Lower leg skin (tissue), 3 donors: Measurements from ENCODE around the gene CMTM4.

ENCODE experiments used
- POLR2A ChIP-seq, 2 donors: fragments of 450-650 bp; IDR thresholded peaks; one replicate each; pipeline ENCODE4 v1.6.1; 2016 to 2017; ENCODE audit warnings: antibody characterized with exemption in 2 of 2, mild to moderate bottlenecking in 1 of 2, moderate library complexity in 1 of 2
- TF ChIP-seq, protein P1 (sequence below), 3 donors: fragments of 450-650 bp; IDR thresholded peaks; one replicate each; pipeline ENCODE4 v1.5.1; 2016; ENCODE audit warnings: antibody characterized with exemption in 3 of 3, mild to moderate bottlenecking in 3 of 3, moderate library complexity in 2 of 3

GRCh38 chr16:66649167-66649566 is 47.4 kb downstream of the CMTM4 start:
- TF ChIP-seq, protein P1, sequence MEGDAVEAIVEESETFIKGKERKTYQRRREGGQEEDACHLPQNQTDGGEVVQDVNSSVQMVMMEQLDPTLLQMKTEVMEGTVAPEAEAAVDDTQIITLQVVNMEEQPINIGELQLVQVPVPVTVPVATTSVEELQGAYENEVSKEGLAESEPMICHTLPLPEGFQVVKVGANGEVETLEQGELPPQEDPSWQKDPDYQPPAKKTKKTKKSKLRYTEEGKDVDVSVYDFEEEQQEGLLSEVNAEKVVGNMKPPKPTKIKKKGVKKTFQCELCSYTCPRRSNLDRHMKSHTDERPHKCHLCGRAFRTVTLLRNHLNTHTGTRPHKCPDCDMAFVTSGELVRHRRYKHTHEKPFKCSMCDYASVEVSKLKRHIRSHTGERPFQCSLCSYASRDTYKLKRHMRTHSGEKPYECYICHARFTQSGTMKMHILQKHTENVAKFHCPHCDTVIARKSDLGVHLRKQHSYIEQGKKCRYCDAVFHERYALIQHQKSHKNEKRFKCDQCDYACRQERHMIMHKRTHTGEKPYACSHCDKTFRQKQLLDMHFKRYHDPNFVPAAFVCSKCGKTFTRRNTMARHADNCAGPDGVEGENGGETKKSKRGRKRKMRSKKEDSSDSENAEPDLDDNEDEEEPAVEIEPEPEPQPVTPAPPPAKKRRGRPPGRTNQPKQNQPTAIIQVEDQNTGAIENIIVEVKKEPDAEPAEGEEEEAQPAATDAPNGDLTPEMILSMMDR (IDR thresholded peaks at IDR 0.05), result no peak
- no peak for TF ChIP-seq POLR2A (IDR thresholded peaks at IDR 0.05)
